HEK293T (cell line): ENCODE results near the gene HSD17B4.
"Not testable (repeated sequence)": the region's sequence is repeated elsewhere in the genome, so short reads cannot be mapped to it uniquely, and the experiment has no call there.

Experiments used
- ARNT ChIP-seq: fragments of 450-650 bp; IDR thresholded peaks from 2 replicates; pipeline ENCODE4 v1.6.1; 2017; ENCODE audit warnings: mild to moderate bottlenecking
- BHLHE40 ChIP-seq: fragments of 450-650 bp; IDR thresholded peaks from 2 replicates; pipeline ENCODE4 v1.6.1; 2016; ENCODE audit warnings: mild to moderate bottlenecking, moderate library complexity, borderline replicate concordance
- FOXK2 ChIP-seq: fragments of 450-650 bp; IDR thresholded peaks from 2 replicates; pipeline ENCODE4 v1.6.1; 2016; ENCODE audit warnings: mild to moderate bottlenecking
- FOXM1 ChIP-seq: fragments of 450-650 bp; IDR thresholded peaks from 2 replicates; pipeline ENCODE4 v1.6.1; 2017; ENCODE audit warnings: mild to moderate bottlenecking, borderline replicate concordance
- HDGF ChIP-seq: fragments of 450-650 bp; IDR thresholded peaks from 2 replicates; pipeline ENCODE4 v1.6.1; 2017; ENCODE audit warnings: antibody characterized with exemption, borderline replicate concordance
- L3MBTL2 ChIP-seq: fragments of 450-650 bp; conservative IDR thresholded peaks from 2 replicates; pipeline ENCODE4 v1.6.1; 2016; ENCODE audit warnings: mild to moderate bottlenecking
- SP1 ChIP-seq: fragments of 450-650 bp; IDR thresholded peaks from 2 replicates; pipeline ENCODE4 v1.6.1; 2017
- SUZ12 ChIP-seq: fragments of 450-650 bp; IDR thresholded peaks from 2 replicates; pipeline ENCODE4 v1.6.1; 2016; ENCODE audit warnings: mild to moderate bottlenecking
- TARDBP ChIP-seq: fragments of 450-650 bp; IDR thresholded peaks from 2 replicates; pipeline ENCODE4 v1.6.1; 2016
- ZNF384 ChIP-seq: fragments of 450-650 bp; IDR thresholded peaks from 2 replicates; pipeline ENCODE4 v1.6.1; 2016

DNA sequence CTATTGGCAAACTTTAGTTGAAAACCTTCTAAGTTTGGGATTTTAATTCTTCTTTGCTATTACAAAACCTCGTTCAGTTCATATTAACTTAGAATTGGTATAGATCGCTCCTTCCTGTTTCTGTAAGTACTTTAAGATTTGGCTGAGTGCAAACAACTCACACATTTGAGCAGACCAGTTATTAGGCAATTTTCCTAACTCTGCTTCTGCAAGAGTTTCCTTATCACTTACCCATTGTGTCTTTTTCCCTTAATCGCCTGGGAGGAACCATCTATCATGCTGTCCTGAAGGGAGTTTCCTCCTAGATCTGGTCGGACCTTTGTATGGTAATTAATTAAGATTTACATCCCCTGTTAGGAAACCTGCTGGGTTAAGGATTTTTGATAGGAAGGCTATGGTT lies 24.7 kb upstream of the HSD17B4 start:
- not testable (repeated sequence) for TF ChIP-seq ZNF384, SP1, HDGF, FOXM1, L3MBTL2, SUZ12, FOXK2, BHLHE40, ARNT, TARDBP
